GM12891 (cell line): ENCODE measurements around the gene TPD52L1.
"Not testable (repeated sequence)": the region's sequence is repeated elsewhere in the genome, so short reads cannot be mapped to it uniquely, and the experiment has no call there.

Source experiments
- DNase-seq: peaks from one replicate; pipeline ENCODE4 v3.0.0; 2011; ENCODE audit warnings: low spot score; ENCODE audit not compliant: insufficient read length
- FAIRE-seq: peaks from 2 replicates; lab custom pipeline; 2011; peaks lifted over from hg19 to GRCh38; lab: Jason Lieb, UNC
- PAX5 ChIP-seq: IDR thresholded peaks from 2 replicates; pipeline ENCODE4 v1.6.1; 2011; ENCODE audit warnings: low read length, moderate library complexity, mild to moderate bottlenecking; ENCODE audit not compliant: insufficient read depth, severe bottlenecking
- POLR2A ChIP-seq: IDR thresholded peaks from 2 replicates; pipeline ENCODE4 v1.6.1; 2011; ENCODE audit warnings: low read depth, low read length, control low read depth
- POLR2AphosphoS5 ChIP-seq: IDR thresholded peaks from 2 replicates; pipeline ENCODE4 v1.6.1; 2011; ENCODE audit warnings: low read depth, low read length, control low read depth
- POU2F2 ChIP-seq: IDR thresholded peaks from 2 replicates; pipeline ENCODE4 v1.6.1; 2011; ENCODE audit warnings: low read depth, mild to moderate bottlenecking, control low read depth, low read length, moderate library complexity
- SPI1 ChIP-seq: IDR thresholded peaks from 2 replicates; pipeline ENCODE4 v1.6.1; 2011; ENCODE audit warnings: low read depth, low read length, control low read depth
- TAF1 ChIP-seq: IDR thresholded peaks from 2 replicates; pipeline ENCODE4 v1.6.1; 2011; ENCODE audit warnings: low read depth, low read length, control low read depth

Gene TPD52L1

GRCh38 chr6:125117818-125118217 lies 35.8 kb upstream of the TPD52L1 start:
- FAIRE-seq = no peak
- TF ChIP-seq POLR2AphosphoS5 (no peak), TAF1 (no peak), SPI1 (no peak), POU2F2 (no peak), PAX5 (no peak), POLR2A (no peak)

GRCh38 chr6:125120054-125120590 lies 33.5 kb upstream of the TPD52L1 start:
- TF ChIP-seq PAX5 = no peak
- TF ChIP-seq POLR2AphosphoS5 = no peak
- TF ChIP-seq POU2F2 = no peak
- TF ChIP-seq TAF1 = no peak
- no peak for TF ChIP-seq SPI1
- TF ChIP-seq POLR2A = no peak
- DNase-seq (no peak), FAIRE-seq (no peak)

More at GRCh38 chr6:125117818-125118217, 35.8 kb upstream of the TPD52L1 start:
- no peak for DNase-seq

GRCh38 chr6:125121894-125122293 lies 31.7 kb upstream of the TPD52L1 start:
- no peak for TF ChIP-seq SPI1
- no peak for FAIRE-seq

GRCh38 chr6:125123051-125123450 lies 30.5 kb upstream of the TPD52L1 start:
- FAIRE-seq (no peak), DNase-seq (no peak)
- TF ChIP-seq POLR2AphosphoS5 (no peak), TAF1 (no peak), SPI1 (no peak), POU2F2 (no peak), PAX5 (no peak), POLR2A (no peak)

More at GRCh38 chr6:125121894-125122293, 31.7 kb upstream of the TPD52L1 start:
- DNase-seq = no peak

GRCh38 chr6:125123468-125124048 lies 30.0 kb upstream of the TPD52L1 start:
- FAIRE-seq (no peak), DNase-seq (no peak)

GRCh38 chr6:125124049-125124669 lies 29.4 kb upstream of the TPD52L1 start:
- DNase-seq (no peak), FAIRE-seq (no peak)
- TF ChIP-seq SPI1 (no peak), POLR2A (no peak), PAX5 (no peak), POLR2AphosphoS5 (no peak), TAF1 (no peak), POU2F2 (no peak)

More at GRCh38 chr6:125123468-125124048, 30.0 kb upstream of the TPD52L1 start:
- TF ChIP-seq POLR2AphosphoS5 = no peak
- TF ChIP-seq POLR2A = no peak
- TF ChIP-seq PAX5 = no peak

GRCh38 chr6:125125856-125126255 lies 27.7 kb upstream of the TPD52L1 start:
- FAIRE-seq, DNase-seq: not testable (repeated sequence)

- FAIRE-seq = no peak
- no peak for DNase-seq
- TF ChIP-seq TAF1 (no peak), PAX5 (no peak), SPI1 (no peak), POLR2A (no peak), POU2F2 (no peak), POLR2AphosphoS5 (no peak)
Measured at GRCh38 chr6:125129354-125129753, 24.2 kb upstream of the TPD52L1 start.

- DNase-seq = no peak
- FAIRE-seq = no peak
- TF ChIP-seq SPI1 = no peak
- TF ChIP-seq POU2F2 = no peak
- TF ChIP-seq POLR2AphosphoS5 = no peak
- TF ChIP-seq PAX5 = no peak
- no peak for TF ChIP-seq TAF1
- TF ChIP-seq POLR2A = no peak
Measured at GRCh38 chr6:125132058-125132457, 21.5 kb upstream of the TPD52L1 start.

- FAIRE-seq (no peak), DNase-seq (no peak)
- TF ChIP-seq POLR2AphosphoS5 (no peak), POU2F2 (no peak), TAF1 (no peak), SPI1 (no peak), PAX5 (no peak), POLR2A (no peak)
Measured at GRCh38 chr6:125136378-125136777, 17.2 kb upstream of the TPD52L1 start.
